ENCODE data around the gene MEX3D.

The MEX3D gene

DNA sequence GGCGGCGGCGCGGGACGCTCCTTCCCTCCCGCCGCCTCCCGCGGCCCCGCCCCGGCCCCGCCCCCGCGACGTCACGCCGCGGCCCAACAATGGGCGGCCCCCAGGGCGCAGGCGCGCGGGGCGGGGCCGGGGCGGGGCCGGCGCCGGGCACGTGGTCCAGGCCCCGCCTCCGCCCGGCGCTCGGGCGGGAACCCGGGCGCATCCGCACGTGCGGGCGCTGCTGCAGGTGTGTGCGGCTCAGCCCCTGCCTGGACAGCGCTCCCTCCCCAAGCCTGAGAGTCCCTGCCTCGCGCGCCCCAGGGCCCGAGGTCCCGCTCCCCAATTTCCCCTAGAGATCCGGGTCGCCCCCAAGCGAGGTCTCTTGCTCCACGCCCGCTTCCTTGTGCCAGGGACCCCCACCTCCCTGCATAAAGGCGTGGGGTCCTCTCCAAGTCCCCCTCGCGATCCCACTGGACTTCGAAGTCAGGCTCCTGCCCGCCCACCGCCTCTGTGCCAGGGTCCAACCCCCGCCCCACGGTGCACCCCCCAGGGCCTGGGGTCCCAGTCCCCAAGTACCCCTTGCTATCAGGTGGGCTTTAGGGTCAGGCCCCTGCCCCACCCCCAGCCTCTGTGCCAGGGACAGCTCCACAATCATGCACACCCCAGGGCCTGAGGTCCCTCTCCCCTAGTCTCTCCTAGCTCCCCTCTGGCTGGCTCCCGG lies at the start of gene MEX3D:
Gene MEX3D, minus strand, starts transcription at position 6 of the 700 bp plus-strand sequence. CDS start 267 bp downstream, outside the sequence.
- DNase-seq = no peak

GRCh38 chr19:1616875-1617274 lies 48.8 kb upstream of the MEX3D start:
- DNase-seq = no peak

GRCh38 chr19:1616396-1616795 lies 48.3 kb upstream of the MEX3D start:
- no peak for DNase-seq

DNA sequence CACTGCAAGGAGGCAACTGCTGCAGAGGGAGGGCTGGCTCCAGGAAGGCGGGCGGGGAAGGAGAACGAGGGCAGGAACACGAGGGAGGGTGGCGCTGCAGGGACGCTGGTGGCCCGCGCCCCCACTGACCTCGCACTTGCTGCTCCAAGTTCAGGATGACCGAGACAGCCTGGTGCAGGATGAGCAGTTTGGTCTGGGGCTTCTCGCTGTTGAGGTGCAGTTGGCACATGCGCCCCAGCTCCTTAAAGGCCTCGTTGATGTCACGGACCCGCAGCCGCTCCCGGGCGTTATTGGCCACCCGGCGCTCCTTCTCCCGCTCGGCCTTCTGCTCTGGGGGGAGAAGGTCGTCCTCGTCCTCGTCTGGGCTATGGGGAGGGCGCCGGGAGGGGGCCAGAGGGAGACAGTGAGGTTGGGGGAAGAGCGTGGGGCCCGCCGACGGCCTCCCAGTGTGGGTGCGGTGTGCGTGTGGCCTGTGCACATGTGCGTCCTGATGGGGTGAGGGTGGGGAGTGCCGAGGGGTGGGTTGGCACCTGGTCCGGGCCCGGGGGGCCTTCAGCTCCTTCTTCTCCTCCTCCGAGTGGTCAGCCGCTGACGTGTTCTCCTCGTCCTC lies 47.1 kb upstream of the MEX3D start:
- no peak for DNase-seq

GRCh38 chr19:1613808-1614570 lies 45.9 kb upstream of the MEX3D start:
- DNase-seq = no peak

- no peak for DNase-seq
Observed at GRCh38 chr19:1613146-1613545, 45.0 kb upstream of the MEX3D start.

DNA sequence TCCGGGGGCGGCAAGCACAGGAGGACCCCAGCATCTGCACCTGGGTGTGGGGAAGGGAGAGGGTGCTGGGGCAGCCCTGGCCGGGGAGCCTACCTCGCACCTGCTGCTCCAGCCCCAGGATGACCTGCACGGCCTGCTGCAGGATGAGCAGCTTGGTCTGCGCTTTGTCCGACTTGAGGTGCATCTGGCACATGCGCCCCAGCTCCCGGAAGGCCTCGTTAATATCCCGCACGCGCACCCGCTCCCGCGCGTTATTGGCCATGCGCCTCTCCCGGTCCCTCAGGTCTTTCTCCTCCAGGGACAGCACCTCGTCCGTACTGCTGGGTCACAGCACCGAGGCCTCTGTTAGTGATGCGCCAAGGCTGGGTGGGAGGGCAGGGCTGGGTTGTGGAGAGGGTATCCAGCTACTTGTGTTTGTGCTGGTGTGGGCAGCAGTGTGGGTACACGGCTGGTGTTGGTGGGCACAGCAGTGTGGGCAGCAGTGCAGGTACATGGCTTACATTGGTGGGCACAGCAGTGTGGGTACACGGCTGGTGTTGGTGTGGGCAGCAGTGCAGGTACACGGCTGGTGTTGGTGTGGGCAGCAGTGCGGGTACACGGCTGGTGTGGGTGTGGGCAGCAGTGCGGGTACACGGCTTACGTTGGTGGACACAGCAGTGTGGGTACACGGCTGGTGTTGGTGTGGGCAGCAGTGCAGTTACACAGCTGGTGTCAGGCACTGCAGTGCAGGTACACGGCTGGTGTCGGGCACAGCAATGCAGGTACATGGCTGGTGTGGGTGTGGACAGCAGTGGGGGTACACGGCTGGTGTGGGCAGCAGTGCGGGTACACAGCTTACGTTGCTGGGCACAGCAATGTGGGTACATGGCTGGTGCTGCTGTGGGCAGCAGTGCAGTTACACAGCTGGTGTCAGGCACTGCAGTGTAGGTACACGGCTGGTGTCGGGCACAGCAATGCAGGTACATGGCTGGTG lies 44.3 kb upstream of the MEX3D start:
- no peak for DNase-seq

- DNase-seq = no peak
Observed at GRCh38 chr19:1611353-1611752, 43.2 kb upstream of the MEX3D start.

GRCh38 chr19:1610579-1610978 lies 42.5 kb upstream of the MEX3D start:
- DNase-seq = no peak

- no peak for DNase-seq
Observed at GRCh38 chr19:1609680-1610474, 41.8 kb upstream of the MEX3D start.

GRCh38 chr19:1609103-1609396 lies 40.9 kb upstream of the MEX3D start:
- DNase-seq = no peak

DNA sequence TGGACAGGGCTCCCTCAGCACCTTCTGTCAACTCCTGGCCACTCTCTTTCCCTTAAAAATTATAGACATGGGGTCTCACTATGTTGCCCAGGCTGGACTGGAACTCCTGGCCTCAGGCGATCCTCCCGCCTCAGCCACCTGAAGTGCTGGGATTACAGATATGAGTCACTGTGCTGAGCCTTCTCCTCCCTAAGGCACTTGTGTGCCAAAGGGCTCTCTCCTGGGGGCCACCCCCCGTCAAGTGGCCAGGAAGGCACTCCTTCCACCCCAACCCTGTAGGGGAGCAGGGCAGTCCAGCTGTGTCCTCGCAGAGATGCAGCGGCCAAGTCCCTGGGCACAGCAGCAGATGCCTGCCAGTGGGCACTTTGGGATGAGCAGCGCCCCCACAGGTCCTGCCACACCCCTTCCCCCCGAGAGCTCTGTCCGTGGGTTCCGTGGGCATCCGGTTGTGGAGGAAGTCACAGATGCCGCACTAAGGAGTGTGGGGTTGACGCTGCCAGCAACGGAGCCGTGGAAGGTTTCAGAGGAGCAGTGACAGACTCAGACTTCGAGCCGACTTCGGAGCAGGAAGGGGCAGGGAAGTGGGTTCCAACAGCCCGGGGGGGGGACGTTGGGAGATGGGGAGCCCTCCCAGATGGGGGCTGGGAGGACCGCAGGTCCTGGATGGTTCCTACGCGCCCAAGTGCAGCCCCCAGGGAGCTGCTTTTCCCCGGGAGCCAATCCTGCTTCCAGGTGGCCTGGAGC lies 40.4 kb upstream of the MEX3D start:
- no peak for DNase-seq

- DNase-seq = no peak
Observed at GRCh38 chr19:1606138-1606651, 38.1 kb upstream of the MEX3D start.

DNA sequence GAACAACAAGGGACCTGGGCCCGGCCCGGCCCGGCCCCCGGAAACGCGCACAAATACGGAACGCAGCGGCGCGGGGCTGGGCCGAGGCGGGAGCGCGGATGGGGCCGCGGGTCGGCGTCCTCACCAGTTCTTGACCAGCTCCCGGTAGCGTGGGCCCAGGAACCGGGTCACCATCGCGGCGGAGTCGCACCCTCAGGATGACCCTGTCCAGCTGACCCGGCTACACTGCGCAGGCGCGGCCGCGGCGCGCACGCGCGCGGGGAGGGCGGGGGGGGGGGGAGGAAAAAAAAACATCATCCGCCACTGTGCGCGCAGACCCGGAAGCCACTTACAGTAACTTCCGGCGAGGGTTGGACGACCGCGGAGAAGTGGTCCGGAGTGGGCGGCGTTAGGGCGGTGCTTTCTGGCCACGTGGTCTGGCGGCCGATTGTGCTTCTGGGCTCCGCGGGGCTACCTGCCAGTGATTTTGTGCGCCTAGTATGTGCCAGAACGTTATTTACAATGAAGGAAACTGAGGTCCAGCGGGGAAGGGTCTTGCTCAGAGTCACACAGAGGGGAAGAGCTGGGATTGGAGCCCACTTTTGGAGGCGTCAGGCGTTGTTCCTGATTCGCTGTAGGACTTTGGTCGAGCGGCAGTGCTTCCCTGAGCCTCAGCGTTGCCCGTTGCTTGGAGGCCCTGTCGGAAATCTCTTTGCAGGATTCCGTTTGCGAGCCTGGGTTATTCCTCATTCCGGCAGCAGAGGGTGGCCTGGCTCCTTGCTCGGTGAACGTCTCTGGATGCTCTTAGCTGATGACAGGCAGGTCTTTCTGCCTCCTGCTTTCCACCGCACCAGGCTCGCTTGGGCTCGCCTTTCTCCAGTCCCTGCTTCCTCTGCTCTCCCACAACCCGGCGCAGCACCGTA lies 37.4 kb upstream of the MEX3D start, which contains the start of gene UQCR11:
Gene UQCR11, minus strand, starts transcription at position 227 of the 902 bp plus-strand sequence. Its CDS starts 53 bp downstream, at position 174.
- peak; percentile 90 for DNase-seq

DNA sequence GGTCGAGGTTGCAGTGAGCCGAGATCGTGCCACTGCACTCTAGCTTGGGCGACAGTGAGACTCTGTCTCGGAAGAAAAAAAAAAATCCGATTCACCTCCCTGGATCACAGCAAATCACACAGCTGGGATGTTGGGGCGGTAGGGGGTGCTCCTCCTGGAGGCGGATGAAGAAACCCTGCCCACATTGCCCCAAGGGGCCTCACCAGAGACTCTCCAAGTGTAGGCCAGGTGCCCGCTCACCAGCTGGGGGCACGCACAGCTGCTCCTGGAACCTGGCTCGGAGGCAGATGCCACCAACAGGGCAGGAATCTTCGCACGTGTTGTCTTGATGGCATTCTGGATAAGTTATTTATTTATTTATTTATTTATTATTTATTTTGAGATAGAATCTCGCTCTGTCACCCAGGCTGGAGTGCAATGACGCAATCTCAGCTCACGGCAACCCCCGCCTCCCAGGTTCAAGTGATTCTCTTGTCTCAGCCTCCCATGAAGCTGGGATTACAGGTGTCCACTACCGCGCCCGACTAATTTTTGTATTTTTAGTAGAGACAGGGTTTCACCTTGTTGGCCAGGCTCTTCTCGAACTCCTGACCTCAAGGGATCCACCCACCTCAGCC lies 34.1 kb upstream of the MEX3D start:
- DNase-seq = no peak

GRCh38 chr19:1601613-1602064 lies 33.5 kb upstream of the MEX3D start:
- DNase-seq = no peak

DNA sequence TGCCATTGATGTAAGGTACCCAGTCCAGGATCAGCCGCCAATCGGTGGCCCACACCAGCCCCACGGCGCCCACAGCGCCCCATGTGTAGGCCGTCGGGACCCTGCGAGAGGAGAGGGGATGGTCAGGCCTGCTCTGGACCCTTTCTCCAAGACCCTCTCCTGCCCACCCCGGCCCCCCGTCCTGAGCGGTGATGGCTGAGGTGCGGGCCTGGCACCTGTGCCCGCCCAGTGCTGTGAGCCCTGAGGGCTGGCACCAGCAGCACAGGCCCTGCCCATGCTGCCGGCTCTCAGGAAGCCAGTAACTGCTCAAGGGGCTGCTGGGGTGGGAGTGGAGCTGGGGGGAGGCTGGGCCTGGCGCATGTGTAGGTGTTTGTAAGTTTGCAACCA lies 31.3 kb upstream of the MEX3D start:
- DNase-seq = no peak

DNA sequence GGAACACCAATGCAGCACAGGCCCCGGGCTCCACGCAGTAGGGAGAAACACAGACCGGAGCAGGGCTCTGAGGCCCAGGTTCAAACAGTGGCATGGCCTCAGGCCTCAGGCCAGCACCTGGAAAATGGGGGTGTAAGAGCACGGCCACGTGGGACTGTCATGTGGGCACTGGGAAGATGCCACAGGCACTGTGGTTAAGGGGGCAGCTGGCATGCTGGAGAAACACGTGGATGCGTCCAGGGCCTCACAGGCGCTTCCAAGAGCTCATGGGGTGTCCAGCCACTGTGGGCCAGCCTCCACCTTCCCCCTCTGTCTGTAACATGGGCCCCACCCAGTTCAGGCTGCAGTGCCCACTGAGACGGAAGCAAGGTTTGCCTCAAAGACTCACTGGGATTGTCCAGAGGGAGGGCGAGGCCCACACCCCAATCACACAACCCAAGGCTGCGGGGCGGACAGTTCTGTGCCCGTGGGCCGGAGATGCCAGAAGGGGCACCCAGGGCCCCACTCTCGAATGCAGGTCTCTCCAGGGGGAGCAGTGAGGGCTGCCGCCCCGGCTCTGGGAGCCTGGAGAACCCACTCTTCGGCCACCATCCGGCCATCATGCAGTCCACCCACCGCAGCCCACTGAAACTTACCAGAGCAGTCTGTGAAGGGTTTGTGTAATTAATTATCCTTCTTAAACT lies 30.8 kb upstream of the MEX3D start:
- DNase-seq = no peak

- no peak for DNase-seq
Observed at GRCh38 chr19:1593501-1593772, 25.3 kb upstream of the MEX3D start.
